ENCODE measurements around the gene FAM193B.
"Not testable (repeated sequence)": the region's sequence is repeated elsewhere in the genome, so short reads cannot be mapped to it uniquely, and the experiment has no call there.

Gene FAM193B

DNA sequence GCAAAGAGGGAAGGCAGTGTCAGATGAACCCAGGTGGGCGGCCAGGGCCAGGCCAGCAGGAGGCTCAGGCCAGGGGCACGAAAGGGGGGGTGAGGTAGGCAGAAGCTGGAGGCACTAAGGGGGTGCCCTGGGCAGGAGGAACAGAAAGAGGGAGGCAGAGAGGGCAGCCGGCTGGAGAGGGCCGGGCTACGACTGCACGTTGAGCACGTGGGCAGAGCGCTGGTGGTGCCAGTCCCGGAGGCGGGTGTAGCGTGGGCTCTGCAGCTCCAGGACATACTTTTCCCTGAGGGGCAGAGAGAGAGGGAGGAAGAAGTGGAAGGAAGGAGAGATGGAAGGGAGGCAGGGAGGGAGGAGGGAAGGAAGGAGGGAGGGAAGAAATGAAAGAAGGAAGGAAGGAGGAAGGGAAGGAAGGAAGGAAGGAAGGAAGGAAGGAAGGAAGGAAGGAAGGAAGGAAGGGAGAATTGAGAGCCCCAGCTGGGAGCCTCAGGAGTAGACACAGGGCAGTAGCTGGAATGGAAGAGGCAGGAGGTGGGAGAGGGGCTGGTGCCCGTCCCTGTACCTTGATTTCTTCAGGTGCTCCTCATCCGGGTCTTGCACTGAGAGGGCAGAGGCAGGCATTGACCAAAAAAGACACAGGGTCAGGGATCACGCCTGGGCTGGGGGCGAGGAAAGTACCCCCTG lies 63.9 kb downstream of the FAM193B start:
- H3K4me3 Mint-ChIP-seq, result no peak overlapping the region
- H3K36me3 Mint-ChIP-seq (ENCODE audit: insufficient read depth), result peaks cover 3% of the 10 kb centered on the region
- no peaks in the 10 kb centered on the region for H3K27me3 Mint-ChIP-seq
- ATAC-seq (replicated peaks; ENCODE audit: extremely low read depth, poor library complexity, severe bottlenecking), result no peak
- no peak overlapping the region for H3K27ac Mint-ChIP-seq (ENCODE audit: low read depth)
- H3K4me1 Mint-ChIP-seq, result peaks cover 7% of the 10 kb centered on the region
- H3K9me3 Mint-ChIP-seq, result no peaks in the 10 kb centered on the region
- no peak for DNase-seq (ENCODE audit: low spot score in 2 of 2)

DNA sequence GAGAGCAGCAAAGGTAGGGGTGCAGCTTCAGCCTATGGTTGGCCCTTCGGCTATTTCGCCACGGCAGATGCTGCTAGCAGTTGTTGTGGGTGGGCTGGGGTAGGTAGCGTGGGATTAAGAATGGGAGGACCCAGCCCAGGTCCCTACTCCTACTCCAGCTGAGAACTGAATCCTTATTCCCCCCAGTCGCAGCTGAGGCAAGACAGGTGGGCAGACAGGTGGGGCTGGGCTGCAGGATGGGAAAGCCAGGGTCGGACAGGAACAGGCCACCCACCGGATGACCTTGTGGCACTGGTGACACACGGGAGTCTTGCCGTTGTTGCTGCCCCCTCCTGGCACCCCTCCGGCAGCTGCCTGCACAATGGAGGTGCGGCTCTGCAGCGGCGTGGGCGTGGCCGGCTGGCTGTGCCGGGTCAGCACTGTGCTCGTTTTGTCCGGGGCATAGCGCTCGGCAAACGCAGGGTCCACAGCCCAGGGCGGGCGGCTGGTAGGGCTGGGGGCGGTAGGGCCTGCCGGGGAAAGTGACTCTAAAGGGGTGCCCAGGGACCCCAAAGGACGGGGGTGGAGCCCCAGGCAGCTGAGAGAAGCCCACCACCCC lies 65.1 kb downstream of the FAM193B start:
- H3K36me3 Mint-ChIP-seq (ENCODE audit: insufficient read depth), result peaks cover 6% of the 10 kb centered on the region
- no peaks in the 10 kb centered on the region for H3K27me3 Mint-ChIP-seq
- DNase-seq (ENCODE audit: low spot score in 2 of 2) (no peak), ATAC-seq (replicated peaks; ENCODE audit: extremely low read depth, poor library complexity, severe bottlenecking) (no peak)
- H3K27ac Mint-ChIP-seq (ENCODE audit: low read depth), result no peak overlapping the region
- H3K4me1 Mint-ChIP-seq, result peaks cover 7% of the 10 kb centered on the region
- H3K4me3 Mint-ChIP-seq, result no peak overlapping the region
- H3K9me3 Mint-ChIP-seq, result no peaks in the 10 kb centered on the region

- no peak overlapping the region for H3K27ac Mint-ChIP-seq (ENCODE audit: low read depth)
- no peaks in the 10 kb centered on the region for H3K9me3 Mint-ChIP-seq
- peaks cover 4% of the 10 kb centered on the region for H3K4me1 Mint-ChIP-seq
- peaks cover 6% of the 10 kb centered on the region for H3K36me3 Mint-ChIP-seq (ENCODE audit: insufficient read depth)
- no peak overlapping the region for H3K4me3 Mint-ChIP-seq
- ATAC-seq (replicated peaks; ENCODE audit: extremely low read depth, poor library complexity, severe bottlenecking) (no peak), DNase-seq (ENCODE audit: low spot score in 2 of 2) (no peak)
- no peaks in the 10 kb centered on the region for H3K27me3 Mint-ChIP-seq
These were observed 66.4 kb downstream of the FAM193B start for GRCh38 chr5:177487975-177488374.

- Mint-ChIP-seq H3K27me3 (no peaks in the 10 kb centered on the region), H3K36me3 (ENCODE audit: insufficient read depth) (peaks cover 6% of the 10 kb centered on the region), H3K4me1 (no peaks in the 10 kb centered on the region), H3K4me3 (no peak overlapping the region), H3K27ac (ENCODE audit: low read depth) (no peak overlapping the region), H3K9me3 (no peaks in the 10 kb centered on the region)
- DNase-seq (ENCODE audit: low spot score in 2 of 2) (no peak), ATAC-seq (replicated peaks; ENCODE audit: extremely low read depth, poor library complexity, severe bottlenecking) (no peak)
These were observed 67.2 kb downstream of the FAM193B start for GRCh38 chr5:177487144-177487543.

- Mint-ChIP-seq H3K4me1 (no peaks in the 10 kb centered on the region), H3K4me3 (no peak overlapping the region), H3K36me3 (ENCODE audit: insufficient read depth) (peaks cover 4% of the 10 kb centered on the region), H3K27ac (ENCODE audit: low read depth) (no peak overlapping the region), H3K9me3 (no peaks in the 10 kb centered on the region), H3K27me3 (no peaks in the 10 kb centered on the region)
- DNase-seq (ENCODE audit: low spot score in 2 of 2) (no peak), ATAC-seq (replicated peaks; ENCODE audit: extremely low read depth, poor library complexity, severe bottlenecking) (no peak)
These were observed 68.1 kb downstream of the FAM193B start for GRCh38 chr5:177486256-177486655.

DNA sequence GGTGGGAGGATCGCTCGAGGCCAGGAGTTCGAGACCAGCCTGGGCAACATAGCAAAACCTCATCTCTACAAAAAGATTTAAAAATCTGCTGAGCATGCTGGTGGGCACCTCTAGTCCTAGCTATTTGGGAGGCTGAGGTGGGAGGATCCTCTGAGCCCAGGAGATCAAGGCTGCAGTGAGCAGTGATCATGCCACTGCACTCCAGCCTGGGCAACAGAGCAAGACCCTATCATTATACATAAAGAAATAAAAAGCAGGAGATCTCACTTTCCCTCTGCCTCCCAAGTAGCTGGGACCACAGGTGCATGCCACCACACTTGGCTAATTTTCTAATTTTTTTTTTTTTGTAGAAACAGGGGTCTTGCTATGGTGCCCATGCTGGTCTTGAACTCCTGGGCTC lies 68.6 kb downstream of the FAM193B start:
- H3K27me3 Mint-ChIP-seq; H3K4me3 Mint-ChIP-seq; ATAC-seq (replicated peaks; ENCODE audit: extremely low read depth, poor library complexity, severe bottlenecking); H3K36me3 Mint-ChIP-seq (ENCODE audit: insufficient read depth); H3K9me3 Mint-ChIP-seq; H3K27ac Mint-ChIP-seq (ENCODE audit: low read depth); DNase-seq (ENCODE audit: low spot score in 2 of 2); H3K4me1 Mint-ChIP-seq: not testable (repeated sequence)

- Mint-ChIP-seq H3K9me3 (no peaks in the 10 kb centered on the region), H3K36me3 (ENCODE audit: insufficient read depth) (peaks cover 6% of the 10 kb centered on the region), H3K27me3 (no peaks in the 10 kb centered on the region), H3K4me3 (no peak overlapping the region), H3K27ac (ENCODE audit: low read depth) (no peak overlapping the region), H3K4me1 (no peaks in the 10 kb centered on the region)
- DNase-seq (ENCODE audit: low spot score in 2 of 2) (no peak), ATAC-seq (replicated peaks; ENCODE audit: extremely low read depth, poor library complexity, severe bottlenecking) (no peak)
These were observed 69.3 kb downstream of the FAM193B start for GRCh38 chr5:177484902-177485549.

GRCh38 chr5:177483994-177484901 lies 70.1 kb downstream of the FAM193B start:
- Mint-ChIP-seq H3K27ac (ENCODE audit: low read depth) (peak overlapping the region; percentile 23), H3K4me1 (peaks cover 5% of the 10 kb centered on the region), H3K4me3 (no peak overlapping the region), H3K9me3 (no peaks in the 10 kb centered on the region), H3K27me3 (no peaks in the 10 kb centered on the region), H3K36me3 (ENCODE audit: insufficient read depth) (peaks cover 9% of the 10 kb centered on the region)
- no peak for DNase-seq (ENCODE audit: low spot score in 2 of 2)
- no peak for ATAC-seq (replicated peaks; ENCODE audit: extremely low read depth, poor library complexity, severe bottlenecking)

GRCh38 chr5:177483042-177483441 lies 71.3 kb downstream of the FAM193B start:
- ATAC-seq (replicated peaks; ENCODE audit: extremely low read depth, poor library complexity, severe bottlenecking) (no peak), DNase-seq (ENCODE audit: low spot score in 2 of 2) (no peak)
- Mint-ChIP-seq H3K36me3 (ENCODE audit: insufficient read depth) (peaks cover 7% of the 10 kb centered on the region), H3K27me3 (no peaks in the 10 kb centered on the region), H3K9me3 (no peaks in the 10 kb centered on the region), H3K4me1 (peaks cover 16% of the 10 kb centered on the region), H3K27ac (ENCODE audit: low read depth) (no peak overlapping the region), H3K4me3 (no peak overlapping the region)

GRCh38 chr5:177482359-177482795 lies 72.0 kb downstream of the FAM193B start:
- no peaks in the 10 kb centered on the region for H3K9me3 Mint-ChIP-seq
- H3K27me3 Mint-ChIP-seq, result no peaks in the 10 kb centered on the region
- H3K36me3 Mint-ChIP-seq (ENCODE audit: insufficient read depth), result peaks cover 7% of the 10 kb centered on the region
- H3K4me1 Mint-ChIP-seq, result peaks cover 16% of the 10 kb centered on the region
- H3K27ac Mint-ChIP-seq (ENCODE audit: low read depth), result no peak overlapping the region
- no peak overlapping the region for H3K4me3 Mint-ChIP-seq
- no peak for DNase-seq (ENCODE audit: low spot score in 2 of 2)
- ATAC-seq (replicated peaks; ENCODE audit: extremely low read depth, poor library complexity, severe bottlenecking), result no peak

- DNase-seq (ENCODE audit: low spot score in 2 of 2) (no peak), ATAC-seq (replicated peaks; ENCODE audit: extremely low read depth, poor library complexity, severe bottlenecking) (no peak)
- Mint-ChIP-seq H3K27me3 (no peaks in the 10 kb centered on the region), H3K4me3 (no peak overlapping the region), H3K27ac (ENCODE audit: low read depth) (peak overlapping the region; percentile 70), H3K36me3 (ENCODE audit: insufficient read depth) (peaks cover 9% of the 10 kb centered on the region), H3K9me3 (no peaks in the 10 kb centered on the region), H3K4me1 (peaks cover 33% of the 10 kb centered on the region)
These were observed 74.6 kb downstream of the FAM193B start for GRCh38 chr5:177479774-177480173.
